Vagina (tissue), 2 donors: ENCODE measurements around the gene GDA.

Experiments
- POLR2A ChIP-seq, 2 donors: fragments of 450-650 bp; IDR thresholded peaks; one replicate each; pipeline ENCODE4 v1.6.1; 2017; ENCODE audit warnings: antibody characterized with exemption in 2 of 2, mild to moderate bottlenecking in 2 of 2, moderate library complexity in 2 of 2
- POLR2AphosphoS5 ChIP-seq, 2 donors: sonication (generic); formaldehyde crosslinking; IDR thresholded peaks; one replicate each; pipeline ENCODE4 v1.9.0; 2017; ENCODE audit warnings: antibody characterized with exemption in 2 of 2, mild to moderate bottlenecking in 2 of 2, low read depth in 1 of 2; ENCODE audit not compliant: insufficient read depth in 1 of 2
- TF ChIP-seq, protein P1 (sequence below), 3 experiments: fragments of 450-650 bp in 2 of 3; fragments of 200-600 bp in 1 of 3; sonication (generic) in 1 of 3; IDR thresholded peaks; one replicate each; pipeline ENCODE4 v1.5.1; 2017 to 2019; ENCODE audit warnings: antibody characterized with exemption in 3 of 3, mild to moderate bottlenecking in 2 of 3, moderate library complexity in 2 of 3

DNA sequence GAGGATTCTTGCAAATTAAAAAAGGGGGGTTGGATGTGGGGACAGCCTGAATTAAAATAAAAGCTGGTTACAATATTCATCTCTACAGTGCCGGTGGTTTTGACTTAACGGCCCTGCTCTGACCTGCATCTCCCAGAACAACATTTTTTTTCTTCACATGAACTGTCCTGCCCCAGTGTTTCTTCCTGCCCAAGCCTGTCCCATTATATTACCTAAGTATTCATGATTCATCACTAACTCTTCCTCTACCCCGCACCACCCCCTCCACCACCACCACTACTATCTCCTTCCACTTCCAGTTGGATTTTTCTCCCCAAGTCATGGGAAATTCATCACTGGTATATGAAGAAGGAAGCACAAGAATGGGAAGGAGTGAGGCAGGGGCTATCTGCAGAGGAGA, 125.7 kb downstream of the GDA start:
- TF ChIP-seq, protein P1, sequence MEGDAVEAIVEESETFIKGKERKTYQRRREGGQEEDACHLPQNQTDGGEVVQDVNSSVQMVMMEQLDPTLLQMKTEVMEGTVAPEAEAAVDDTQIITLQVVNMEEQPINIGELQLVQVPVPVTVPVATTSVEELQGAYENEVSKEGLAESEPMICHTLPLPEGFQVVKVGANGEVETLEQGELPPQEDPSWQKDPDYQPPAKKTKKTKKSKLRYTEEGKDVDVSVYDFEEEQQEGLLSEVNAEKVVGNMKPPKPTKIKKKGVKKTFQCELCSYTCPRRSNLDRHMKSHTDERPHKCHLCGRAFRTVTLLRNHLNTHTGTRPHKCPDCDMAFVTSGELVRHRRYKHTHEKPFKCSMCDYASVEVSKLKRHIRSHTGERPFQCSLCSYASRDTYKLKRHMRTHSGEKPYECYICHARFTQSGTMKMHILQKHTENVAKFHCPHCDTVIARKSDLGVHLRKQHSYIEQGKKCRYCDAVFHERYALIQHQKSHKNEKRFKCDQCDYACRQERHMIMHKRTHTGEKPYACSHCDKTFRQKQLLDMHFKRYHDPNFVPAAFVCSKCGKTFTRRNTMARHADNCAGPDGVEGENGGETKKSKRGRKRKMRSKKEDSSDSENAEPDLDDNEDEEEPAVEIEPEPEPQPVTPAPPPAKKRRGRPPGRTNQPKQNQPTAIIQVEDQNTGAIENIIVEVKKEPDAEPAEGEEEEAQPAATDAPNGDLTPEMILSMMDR (IDR thresholded peaks at IDR 0.05), result no peak
- no peak for TF ChIP-seq POLR2AphosphoS5 (IDR thresholded peaks at IDR 0.05; ENCODE audit: insufficient read depth in 1 of 2, low read depth in 1 of 2)
- TF ChIP-seq POLR2A (IDR thresholded peaks at IDR 0.05), result no peak
